PFSK-1 (cell line): ENCODE data around the gene KRTAP19-1.

ENCODE experiments used
- POLR2AphosphoS5 ChIP-seq: IDR thresholded peaks from 2 replicates; pipeline ENCODE4 v1.6.1; 2012; ENCODE audit warnings: low read depth, mild to moderate bottlenecking, control low read depth, low read length, moderate library complexity
- REST ChIP-seq, 2 experiments: IDR thresholded peaks; 2 replicates each; pipeline versions ENCODE4 v1.6.1 to v1.8.0; 2011 to 2012; ENCODE audit warnings: low read depth in 2 of 2, low read length in 2 of 2, control low read depth in 1 of 2, inconsistent platforms in 1 of 2, mild to moderate bottlenecking in 1 of 2, moderate library complexity in 1 of 2; ENCODE audit not compliant: insufficient read depth in 1 of 2
- SIN3A ChIP-seq: IDR thresholded peaks from 2 replicates; pipeline ENCODE4 v1.6.1; 2012; ENCODE audit warnings: mild to moderate bottlenecking, low read length, moderate library complexity, borderline replicate concordance; ENCODE audit not compliant: insufficient read depth
- TAF1 ChIP-seq: IDR thresholded peaks from 2 replicates; pipeline ENCODE4 v1.6.1; 2012; ENCODE audit warnings: low read length, control low read depth, borderline replicate concordance; ENCODE audit not compliant: insufficient read depth

GRCh38 chr21:30486180-30486579, 6.0 kb upstream of the KRTAP19-1 start:
- TF ChIP-seq POLR2AphosphoS5 (no peak), TAF1 (no peak), SIN3A (no peak), REST (IDR thresholded peaks at IDR 0.05; ENCODE audit: insufficient read depth in 1 of 2, low read depth in 2 of 2, low read length in 2 of 2) (no peak)
